Astrocyte (in vitro differentiated cells and primary cell): ENCODE measurements around the gene ASCL2.

Experiments
- EZH2 ChIP-seq: IDR thresholded peaks from 2 replicates; pipeline ENCODE4 v1.6.1; 2012; ENCODE audit warnings: mild to moderate bottlenecking, low read length, inconsistent platforms; ENCODE audit not compliant: insufficient read depth
- TF ChIP-seq, protein P1 (sequence below): IDR thresholded peaks from 2 replicates; pipeline ENCODE4 v1.5.1; 2011; ENCODE audit warnings: low read depth, mild to moderate bottlenecking, inconsistent platforms, low read length, moderate library complexity; ENCODE audit not compliant: insufficient read depth

- TF ChIP-seq EZH2 = no peak
- TF ChIP-seq, protein P1, sequence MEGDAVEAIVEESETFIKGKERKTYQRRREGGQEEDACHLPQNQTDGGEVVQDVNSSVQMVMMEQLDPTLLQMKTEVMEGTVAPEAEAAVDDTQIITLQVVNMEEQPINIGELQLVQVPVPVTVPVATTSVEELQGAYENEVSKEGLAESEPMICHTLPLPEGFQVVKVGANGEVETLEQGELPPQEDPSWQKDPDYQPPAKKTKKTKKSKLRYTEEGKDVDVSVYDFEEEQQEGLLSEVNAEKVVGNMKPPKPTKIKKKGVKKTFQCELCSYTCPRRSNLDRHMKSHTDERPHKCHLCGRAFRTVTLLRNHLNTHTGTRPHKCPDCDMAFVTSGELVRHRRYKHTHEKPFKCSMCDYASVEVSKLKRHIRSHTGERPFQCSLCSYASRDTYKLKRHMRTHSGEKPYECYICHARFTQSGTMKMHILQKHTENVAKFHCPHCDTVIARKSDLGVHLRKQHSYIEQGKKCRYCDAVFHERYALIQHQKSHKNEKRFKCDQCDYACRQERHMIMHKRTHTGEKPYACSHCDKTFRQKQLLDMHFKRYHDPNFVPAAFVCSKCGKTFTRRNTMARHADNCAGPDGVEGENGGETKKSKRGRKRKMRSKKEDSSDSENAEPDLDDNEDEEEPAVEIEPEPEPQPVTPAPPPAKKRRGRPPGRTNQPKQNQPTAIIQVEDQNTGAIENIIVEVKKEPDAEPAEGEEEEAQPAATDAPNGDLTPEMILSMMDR = no peak
These were observed 7.9 kb downstream of the ASCL2 start for GRCh38 chr11:2262301-2263070.
